GM19238 (cell line): ENCODE results near the gene TMA7.
"Not testable (repeated sequence)": the region's sequence is repeated elsewhere in the genome, so short reads cannot be mapped to it uniquely, and the experiment has no call there.

Experiments
- DNase-seq: peaks from one replicate; pipeline ENCODE4 v3.0.0; 2011; ENCODE audit warnings: low spot score; ENCODE audit not compliant: insufficient read length

TMA7 gene

DNA sequence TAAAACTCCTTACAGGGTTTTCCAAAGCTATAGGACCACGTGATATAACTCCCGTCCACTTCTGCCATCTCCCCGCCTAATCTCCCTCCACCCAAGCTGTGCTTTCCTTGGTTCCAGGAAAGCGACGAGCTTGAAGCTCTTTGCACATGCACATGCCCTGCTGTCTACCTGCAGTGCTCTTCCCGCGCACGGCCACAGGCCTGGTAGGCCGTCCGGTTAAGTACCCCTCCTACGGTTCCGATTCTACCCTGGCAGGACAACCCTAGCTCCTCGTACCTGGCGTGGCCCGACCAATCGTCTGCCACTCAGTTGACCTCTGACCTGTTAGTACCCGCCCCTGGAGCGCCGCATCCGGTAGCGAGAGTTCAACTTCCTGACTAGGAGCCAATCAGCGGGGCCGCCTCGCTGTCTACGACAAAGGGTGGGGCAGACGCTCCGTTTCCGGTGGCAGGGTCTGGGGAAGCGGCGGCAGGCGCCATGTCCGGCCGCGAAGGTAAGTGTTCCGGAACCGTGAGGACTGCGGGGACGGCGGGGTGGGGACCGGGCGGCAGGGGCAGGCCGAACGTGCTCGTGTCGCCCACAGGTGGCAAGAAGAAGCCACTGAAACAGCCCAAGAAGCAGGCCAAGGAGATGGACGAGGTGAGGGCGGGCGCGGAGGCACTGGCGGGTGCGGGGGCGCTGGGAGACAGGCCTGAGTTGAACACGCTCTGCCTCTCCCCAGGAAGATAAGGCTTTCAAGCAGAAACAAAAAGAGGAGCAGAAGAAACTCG lies at the start of gene TMA7, which contains the start of gene CCDC51:
Gene TMA7 (plus strand): TSS at position 438 of the 770 bp plus-strand sequence. CDS start 40 bp downstream, at position 478.
Gene CCDC51 (minus strand): TSS at position 300 of the 770 bp plus-strand sequence. CDS start 4,991 bp downstream, outside the sequence.
- peak; percentile 98 for DNase-seq

- no peak for DNase-seq
These were observed 45.7 kb upstream of the TMA7 start for GRCh38 chr3:48394391-48394790.

- DNase-seq, result no peak
These were observed 44.3 kb upstream of the TMA7 start for GRCh38 chr3:48395714-48396113.

DNA sequence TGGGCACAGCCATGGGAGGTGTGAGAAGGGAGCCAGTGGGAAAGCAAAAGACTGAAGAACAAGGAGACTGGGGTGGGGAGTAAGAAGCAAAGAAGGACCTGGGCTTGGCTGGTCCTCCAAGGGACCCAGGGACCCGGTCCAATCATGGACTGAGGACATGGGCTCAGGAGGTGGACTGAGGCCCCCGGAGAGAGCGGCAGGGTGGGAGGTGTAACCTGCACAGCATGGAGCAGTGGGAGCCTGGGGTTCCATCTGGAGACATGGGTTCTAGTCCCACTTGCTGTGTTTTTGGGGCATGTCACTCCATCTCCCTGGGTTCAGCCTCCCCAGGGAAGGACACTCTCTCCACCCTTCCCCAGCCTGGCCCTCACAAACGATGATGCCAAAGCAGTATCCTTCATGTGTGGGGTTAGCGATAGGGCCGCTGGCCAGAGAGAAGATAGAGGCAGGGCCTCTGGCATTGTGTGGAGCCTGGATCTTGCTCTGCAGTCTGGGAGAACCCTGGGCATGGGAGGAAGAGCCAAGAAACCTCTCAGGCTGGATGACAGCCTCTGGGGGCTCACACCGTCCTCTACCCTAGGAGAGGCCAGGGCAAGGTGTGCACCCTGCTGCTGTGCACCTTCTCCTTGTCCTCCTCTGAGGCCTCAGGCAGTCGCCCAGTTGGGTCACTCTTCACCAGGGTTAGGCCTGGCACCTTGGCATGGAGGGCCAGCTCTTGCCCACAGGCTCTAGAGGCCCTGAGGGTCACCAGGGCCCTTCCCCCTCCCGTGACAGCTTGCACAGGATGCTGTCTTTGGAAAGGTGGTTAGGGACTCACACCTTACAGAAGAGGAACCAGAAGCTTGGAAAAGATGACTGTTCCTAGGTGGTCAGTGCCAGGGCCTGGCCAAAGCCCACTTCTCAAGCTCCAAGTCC lies 42.0 kb upstream of the TMA7 start:
- DNase-seq, result peak; percentile 1

- no peak for DNase-seq
These were observed 41.2 kb upstream of the TMA7 start for GRCh38 chr3:48398701-48399386.

DNA sequence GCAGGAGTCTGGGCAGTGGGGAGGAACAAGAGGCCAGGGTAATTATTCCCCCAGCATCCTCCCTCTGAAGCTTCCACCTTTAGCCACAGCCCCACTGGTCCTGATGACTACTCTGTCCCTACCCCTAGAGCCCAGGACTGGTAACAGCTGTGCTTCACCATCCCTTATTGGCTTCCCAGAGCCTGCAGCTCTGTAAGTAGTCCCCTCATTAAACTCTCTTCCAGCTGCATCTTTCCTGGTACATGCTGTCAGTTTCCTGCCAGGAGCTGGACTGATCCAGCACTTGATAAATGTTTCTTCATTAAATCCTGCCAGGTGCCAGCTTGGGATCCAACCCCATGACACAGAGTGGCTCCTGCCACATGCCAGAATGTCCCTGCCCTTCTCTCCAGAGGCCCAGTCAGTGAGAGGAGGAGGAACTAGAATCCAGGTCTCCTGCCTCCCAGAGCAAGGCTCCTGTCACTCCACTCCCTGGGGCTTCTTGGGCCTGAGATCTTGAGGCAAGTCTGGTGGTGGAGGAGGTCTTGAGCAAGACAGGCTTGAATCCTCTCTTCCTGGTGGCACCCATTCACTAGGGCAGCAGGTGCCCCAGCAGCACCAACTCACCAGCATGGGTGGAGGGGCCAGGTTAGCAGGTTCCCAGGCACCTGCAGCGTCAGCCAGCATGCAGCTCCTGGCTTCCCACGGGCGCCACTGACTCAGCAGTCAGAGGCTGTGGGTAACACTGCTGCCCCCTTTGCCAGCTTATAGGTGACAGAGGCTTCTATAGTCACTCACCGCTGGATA lies 40.5 kb upstream of the TMA7 start:
- no peak for DNase-seq

DNA sequence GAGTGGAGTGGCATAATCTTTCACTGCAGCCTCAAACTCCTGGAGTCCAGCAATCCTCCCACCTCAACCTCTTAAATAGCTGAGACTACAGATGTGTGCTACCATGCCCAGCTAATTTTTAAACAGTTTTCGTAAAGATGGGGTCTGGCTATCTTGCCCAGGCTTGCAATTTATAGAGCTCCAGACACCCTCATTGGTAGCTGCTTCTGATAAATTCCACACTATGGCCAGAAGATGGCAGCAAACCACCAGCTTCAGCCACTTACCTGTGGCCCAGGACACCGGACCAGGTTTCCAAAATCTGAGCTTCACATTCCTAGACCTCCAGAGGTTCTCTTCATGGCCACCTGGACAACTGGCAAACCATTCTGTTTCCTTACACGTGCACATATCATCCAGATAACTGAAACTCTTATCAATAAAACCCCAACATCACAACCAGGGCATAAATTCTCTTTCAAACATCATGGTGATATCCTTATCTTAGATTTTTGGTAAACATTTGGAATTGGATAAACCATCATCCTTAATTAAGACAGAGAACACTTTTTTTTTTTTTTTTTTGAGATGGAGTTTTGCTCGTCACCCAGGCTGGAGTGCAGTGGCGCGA lies 39.1 kb upstream of the TMA7 start:
- DNase-seq, result peak; percentile 81

DNA sequence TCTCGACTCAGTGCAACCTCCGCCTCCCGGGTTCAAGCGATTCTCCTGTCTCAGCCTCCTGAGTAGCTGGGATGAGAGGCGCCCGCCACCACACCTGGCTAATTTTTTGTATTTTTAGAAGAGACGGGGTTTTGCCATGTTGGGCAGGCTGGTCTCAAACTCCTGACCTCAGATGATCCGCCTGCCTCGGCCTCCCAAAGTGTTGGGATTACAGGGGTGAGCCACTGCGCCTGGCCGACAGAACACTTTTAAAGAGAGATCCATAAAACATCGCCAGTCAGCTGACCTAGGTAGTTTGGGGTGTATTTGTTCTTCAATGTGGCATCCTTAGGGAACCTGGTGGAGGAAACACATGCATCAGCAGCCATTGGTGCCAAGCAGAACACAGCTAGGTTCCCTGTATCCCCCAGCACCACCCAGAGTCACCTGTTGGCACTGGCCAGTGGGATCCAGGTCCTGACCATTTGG lies 38.6 kb upstream of the TMA7 start:
- not testable (repeated sequence) for DNase-seq

GRCh38 chr3:48402281-48402732 lies 37.8 kb upstream of the TMA7 start:
- no peak for DNase-seq

- DNase-seq, result no peak
These were observed 37.1 kb upstream of the TMA7 start for GRCh38 chr3:48402907-48403306.

GRCh38 chr3:48403533-48404439 lies 36.3 kb upstream of the TMA7 start:
- DNase-seq, result no peak

DNA sequence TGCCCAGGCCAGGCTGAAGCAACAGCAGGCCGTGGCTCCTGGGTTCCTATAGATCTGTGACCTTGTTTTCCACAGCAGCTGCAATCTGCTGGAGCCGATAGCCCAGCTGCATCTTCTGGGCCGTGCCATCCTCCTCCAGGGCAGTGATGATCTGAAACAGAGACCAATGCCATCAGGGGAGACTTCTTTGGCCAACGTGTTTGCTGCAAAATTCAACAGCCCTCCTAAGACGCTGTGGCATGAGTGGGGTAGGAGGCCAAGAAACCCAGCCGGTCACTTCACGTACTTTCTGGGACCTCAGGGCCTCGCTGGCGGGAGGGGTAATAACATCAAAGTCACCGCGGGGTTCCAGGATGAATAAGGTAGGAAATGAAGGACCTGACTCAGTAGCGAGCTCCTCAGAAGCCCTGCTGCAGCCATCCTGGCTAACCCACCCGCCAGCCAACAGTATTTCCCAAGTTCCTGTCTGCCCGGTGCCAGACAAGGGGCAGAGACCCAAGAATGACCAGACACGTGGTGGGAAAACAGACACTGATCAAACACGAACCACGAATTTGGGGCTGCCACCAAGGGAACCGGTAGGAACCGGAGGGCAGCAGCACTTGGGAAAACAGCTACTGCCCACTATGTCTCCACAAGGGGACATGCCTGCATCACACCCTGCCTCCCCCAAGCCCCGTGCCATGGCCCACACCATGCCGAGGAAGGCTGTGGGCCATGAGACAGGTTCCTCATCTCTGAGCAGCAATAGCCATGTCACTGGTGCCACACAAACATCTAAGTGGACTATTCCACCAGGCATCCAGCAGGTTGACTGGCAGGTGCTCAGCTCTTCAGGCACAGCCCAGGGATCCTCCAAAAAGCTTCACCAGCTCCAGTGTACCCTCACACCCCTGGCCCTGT lies 35.4 kb upstream of the TMA7 start:
- no peak for DNase-seq

DNA sequence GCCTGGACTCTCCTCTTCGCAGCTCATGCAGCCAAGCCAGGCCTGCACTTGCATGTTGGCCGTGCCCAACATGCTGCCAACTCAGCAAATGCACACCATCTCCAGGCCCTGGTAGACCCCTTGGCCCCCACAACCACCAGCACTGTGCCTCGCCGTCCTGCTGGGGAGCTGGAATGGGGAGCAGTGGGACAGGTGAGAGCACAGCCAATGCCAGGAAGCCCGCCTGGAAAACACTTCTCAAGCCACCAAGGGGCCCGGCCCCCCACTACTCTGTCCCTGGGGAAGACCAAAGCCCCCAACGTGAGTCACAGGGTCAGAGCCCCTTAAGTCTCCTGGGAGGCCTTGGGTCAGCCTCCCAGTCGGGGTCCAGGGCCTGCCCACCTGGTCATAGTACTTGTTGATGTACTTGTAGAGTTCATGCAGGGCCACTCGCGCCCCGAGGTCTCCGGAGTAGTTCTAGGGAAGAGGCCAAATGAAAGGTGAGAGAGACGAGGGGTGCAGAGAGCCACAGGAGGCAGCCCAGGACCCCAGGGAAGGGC lies 34.6 kb upstream of the TMA7 start:
- no peak for DNase-seq

DNA sequence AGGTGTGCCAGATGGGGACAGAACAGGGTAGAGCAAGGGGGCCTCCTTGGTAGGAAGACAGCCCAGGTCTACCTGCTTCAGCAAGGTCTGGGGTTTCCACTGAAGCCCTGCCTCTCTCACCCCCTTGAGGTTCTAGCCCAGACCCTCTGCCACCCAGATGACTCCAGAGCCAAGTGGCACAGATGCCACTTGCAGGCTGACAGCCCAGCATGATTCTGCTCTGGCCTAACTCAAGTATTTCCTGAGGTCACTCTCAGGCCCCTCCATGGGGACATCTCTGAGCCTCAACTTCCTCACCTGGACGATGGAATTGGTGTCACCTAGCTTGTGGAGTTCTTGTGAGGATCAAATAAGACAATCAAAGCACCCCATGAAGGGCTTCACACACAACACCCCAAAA lies 34.1 kb upstream of the TMA7 start:
- DNase-seq, result peak; percentile 0

GRCh38 chr3:48406443-48407431 lies 33.3 kb upstream of the TMA7 start:
- peak; percentile 2 for DNase-seq

DNA sequence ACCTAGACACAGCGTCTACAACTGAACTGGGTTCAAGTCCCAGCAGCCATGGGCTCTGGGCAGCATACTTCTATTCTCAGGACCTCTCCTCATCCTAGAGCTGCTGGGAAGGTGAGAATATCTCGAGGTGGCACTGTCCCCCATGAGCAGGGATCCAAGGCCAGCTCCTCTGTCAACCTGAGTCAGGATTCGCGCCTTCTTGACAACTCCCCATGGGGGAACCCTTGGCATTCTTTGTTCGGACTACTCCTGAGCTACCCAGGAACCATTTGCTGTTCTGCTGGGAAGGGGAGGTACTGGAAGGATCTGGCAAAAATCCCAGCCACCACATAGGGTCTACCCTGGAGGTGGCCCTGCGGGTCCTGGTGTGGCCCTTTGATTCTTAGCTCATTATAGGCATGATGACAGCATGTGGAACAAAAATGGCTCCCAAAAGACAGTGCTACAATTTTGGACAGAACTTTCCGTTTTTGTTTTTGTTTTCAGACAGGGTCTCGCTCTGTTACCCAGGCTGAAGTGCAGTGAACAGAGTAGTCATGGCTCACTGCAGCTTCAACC lies 32.4 kb upstream of the TMA7 start:
- DNase-seq, result peak; percentile 1
